ENCODE measurements around the gene CAMSAP1.

Gene CAMSAP1

GRCh38 chr9:135759676-135760300 is 147.6 kb downstream of the CAMSAP1 start:
- DNase-seq (ENCODE audit: low spot score) = no peak

- DNase-seq (ENCODE audit: low spot score) = no peak
Observed at GRCh38 chr9:135758870-135759269, 148.5 kb downstream of the CAMSAP1 start.
